ENCODE results near the gene WWOX. TPM values are rescaled to one million over a fixed set of nuclear protein-coding genes. Genes with fewer than 3 reads are reported as not detected.

The WWOX gene
- polyA plus RNA-seq, 1 donor (not counting 4 experiments of a cell fraction or from before 2014, with no cell fraction given), result 5.1 TPM

GRCh38 chr16:78570399-78571141 is 471.1 kb downstream of the WWOX start:
- Histone ChIP-seq H3K79me2 (ENCODE audit: control insufficient read depth, insufficient read depth, low read length) (no peaks in the 10 kb centered on the region), H3K4me3 (ENCODE audit: control insufficient read depth in 2 of 3, extremely low read depth in 1 of 3, insufficient read depth in 2 of 3, low read depth in 1 of 3, low read length in 3 of 3) (no peak overlapping the region), H4K20me1 (ENCODE audit: control insufficient read depth, extremely low read depth, insufficient read depth, low read length) (no peaks in the 10 kb centered on the region), H3K4me2 (ENCODE audit: control insufficient read depth, extremely low read depth, insufficient read depth, low read depth, low read length) (peak overlapping the region; percentile 54), H3K27ac (ENCODE audit: control insufficient read depth, insufficient read depth, low read length) (no peak overlapping the region), H3K36me3 (ENCODE audit: control insufficient read depth in 2 of 2, extremely low read depth in 1 of 2, insufficient read depth in 2 of 2, low read length in 2 of 2) (no peaks in the 10 kb centered on the region), H3K9ac (ENCODE audit: control insufficient read depth, extremely low read depth, insufficient read depth, low read length) (no peak overlapping the region), H3K9me1 (ENCODE audit: control insufficient read depth, extremely low read depth, insufficient read depth, low read length) (no peaks in the 10 kb centered on the region), H3K27me3 (ENCODE audit: control insufficient read depth, extremely low read depth, insufficient read depth, low read length) (no peaks in the 10 kb centered on the region), H3K4me1 (ENCODE audit: control insufficient read depth, extremely low read depth, insufficient read depth, low read length) (peaks cover 6% of the 10 kb centered on the region), H2AFZ (ENCODE audit: control insufficient read depth, low read length) (peak overlapping the region; percentile 74), H3K9me3 (ENCODE audit: control insufficient read depth, low read depth, low read length) (no peaks in the 10 kb centered on the region)
- dilution Hi-C loops (cut with MboI; ENCODE audit: extremely low pct_ligation_motif_present, low sequenced_read_pairs), result no loop called here
- TF ChIP-seq EZH2 (IDR thresholded peaks at IDR 0.05; ENCODE audit: low read length), result no peak
- TF ChIP-seq CTCF (optimal IDR thresholded peaks at IDR 0.05 in 1 of 3, IDR thresholded peaks at IDR 0.05 in 1 of 3, conservative IDR thresholded peaks at IDR 0.05 in 1 of 3; ENCODE audit: extremely low read depth in 1 of 3, insufficient read depth in 2 of 3, low read length in 3 of 3), result no peak
- FAIRE-seq, result peak; percentile 23
- no peak for DNase-seq (ENCODE audit: low read depth, low spot score)

- no peaks in the 10 kb centered on the region for H3K36me3 ChIP-seq (ENCODE audit: control insufficient read depth in 2 of 2, extremely low read depth in 1 of 2, insufficient read depth in 2 of 2, low read length in 2 of 2)
- H3K79me2 ChIP-seq (ENCODE audit: control insufficient read depth, insufficient read depth, low read length), result no peaks in the 10 kb centered on the region
- H3K9me3 ChIP-seq (ENCODE audit: control insufficient read depth, low read depth, low read length), result no peaks in the 10 kb centered on the region
- no peak overlapping the region for H2AFZ ChIP-seq (ENCODE audit: control insufficient read depth, low read length)
- no peak overlapping the region for H3K4me2 ChIP-seq (ENCODE audit: control insufficient read depth, extremely low read depth, insufficient read depth, low read depth, low read length)
- H3K27ac ChIP-seq (ENCODE audit: control insufficient read depth, insufficient read depth, low read length), result no peak overlapping the region
- H3K4me1 ChIP-seq (ENCODE audit: control insufficient read depth, extremely low read depth, insufficient read depth, low read length), result peaks cover 6% of the 10 kb centered on the region
- FAIRE-seq, result no peak
- H3K4me3 ChIP-seq (ENCODE audit: control insufficient read depth in 2 of 3, extremely low read depth in 1 of 3, insufficient read depth in 2 of 3, low read depth in 1 of 3, low read length in 3 of 3), result no peak overlapping the region
- TF ChIP-seq EZH2 (IDR thresholded peaks at IDR 0.05; ENCODE audit: low read length) (no peak), CTCF (optimal IDR thresholded peaks at IDR 0.05 in 1 of 3, IDR thresholded peaks at IDR 0.05 in 1 of 3, conservative IDR thresholded peaks at IDR 0.05 in 1 of 3; ENCODE audit: extremely low read depth in 1 of 3, insufficient read depth in 2 of 3, low read length in 3 of 3) (no peak)
- H4K20me1 ChIP-seq (ENCODE audit: control insufficient read depth, extremely low read depth, insufficient read depth, low read length), result no peaks in the 10 kb centered on the region
- no peaks in the 10 kb centered on the region for H3K27me3 ChIP-seq (ENCODE audit: control insufficient read depth, extremely low read depth, insufficient read depth, low read length)
- H3K9ac ChIP-seq (ENCODE audit: control insufficient read depth, extremely low read depth, insufficient read depth, low read length), result no peak overlapping the region
- H3K9me1 ChIP-seq (ENCODE audit: control insufficient read depth, extremely low read depth, insufficient read depth, low read length), result no peaks in the 10 kb centered on the region
- DNase-seq (ENCODE audit: low read depth, low spot score), result no peak
- dilution Hi-C loops (cut with MboI; ENCODE audit: extremely low pct_ligation_motif_present, low sequenced_read_pairs), result no loop called here
Observed at GRCh38 chr16:78571434-78571833, 472.0 kb downstream of the WWOX start.

Measured in keratinocyte (primary cell).